Chondrocyte (in vitro differentiated cells): ENCODE measurements around the gene HES7. TPM values are rescaled to one million over a fixed set of nuclear protein-coding genes. Genes with fewer than 3 reads are reported as not detected.
"Not testable (repeated sequence)": the region's sequence is repeated elsewhere in the genome, so short reads cannot be mapped to it uniquely, and the experiment has no call there.

ENCODE experiments used
- DNase-seq: peaks from one replicate; pipeline ENCODE4 v3.0.0; 2021; ENCODE audit warnings: mixed read lengths, low spot score
- H3K27ac Mint-ChIP-seq: one replicate; pipeline ENCODE4 v1.8.0; 2021; ENCODE audit warnings: mild to moderate bottlenecking, moderate library complexity, mixed read lengths; ENCODE audit not compliant: unreplicated experiment
- H3K27me3 Mint-ChIP-seq: 2 replicates; pipeline ENCODE4 v1.8.0; 2021; ENCODE audit warnings: low read depth, mixed read lengths
- H3K36me3 Mint-ChIP-seq: 2 replicates; pipeline ENCODE4 v1.8.0; 2021; ENCODE audit warnings: low read depth, mixed read lengths
- H3K4me1 Mint-ChIP-seq: 2 replicates; pipeline ENCODE4 v1.8.0; 2021; ENCODE audit warnings: low read depth, mild to moderate bottlenecking, mixed read lengths
- H3K4me3 Mint-ChIP-seq: one replicate; pipeline ENCODE4 v1.8.0; 2021; ENCODE audit warnings: mild to moderate bottlenecking, moderate library complexity, mixed read lengths; ENCODE audit not compliant: unreplicated experiment
- H3K9me3 Mint-ChIP-seq: 2 replicates; pipeline ENCODE4 v1.8.0; 2021; ENCODE audit warnings: low read depth, mixed read lengths
- CTCF ChIP-seq: fragments of 200-600 bp; sonication (generic); IDR thresholded peaks from 2 replicates; pipeline ENCODE4 v1.5.0; 2021; ENCODE audit warnings: antibody characterized with exemption, mild to moderate bottlenecking, moderate library complexity
- total RNA-seq: library from RNA; stranded (reverse); gene quantifications from 3 replicates; pipeline ENCODE4 v1.2.1, GENCODE V29; 2021

The HES7 gene
- total RNA-seq, 1 donor from 2014 or later = 1.5 TPM

GRCh38 chr17:8080799-8081219 is 43.1 kb downstream of the HES7 start:
- H3K27ac Mint-ChIP-seq = no peak overlapping the region
- H3K4me3 Mint-ChIP-seq = no peak overlapping the region
- H3K27me3 Mint-ChIP-seq = peaks cover 38% of the 10 kb centered on the region
- H3K9me3 Mint-ChIP-seq = no peaks in the 10 kb centered on the region
- DNase-seq = no peak
- H3K4me1 Mint-ChIP-seq = peaks cover 7% of the 10 kb centered on the region
- no peak for TF ChIP-seq CTCF
- H3K36me3 Mint-ChIP-seq = no peaks in the 10 kb centered on the region

- Mint-ChIP-seq H3K36me3 (no peaks in the 10 kb centered on the region), H3K9me3 (no peaks in the 10 kb centered on the region), H3K27me3 (peaks cover 35% of the 10 kb centered on the region), H3K4me3 (peak overlapping the region; percentile 75), H3K4me1 (peaks cover 7% of the 10 kb centered on the region), H3K27ac (no peak overlapping the region)
- peak; percentile 66 for TF ChIP-seq CTCF
- no peak for DNase-seq
Observed at GRCh38 chr17:8080208-8080798, 43.6 kb downstream of the HES7 start.

GRCh38 chr17:8079291-8080207 is 44.4 kb downstream of the HES7 start:
- no peak for DNase-seq
- no peaks in the 10 kb centered on the region for H3K36me3 Mint-ChIP-seq
- peak overlapping the region; percentile 75 for H3K4me3 Mint-ChIP-seq
- no peak overlapping the region for H3K27ac Mint-ChIP-seq
- peaks cover 8% of the 10 kb centered on the region for H3K4me1 Mint-ChIP-seq
- no peaks in the 10 kb centered on the region for H3K9me3 Mint-ChIP-seq
- H3K27me3 Mint-ChIP-seq = peaks cover 36% of the 10 kb centered on the region
- peak; percentile 93 for TF ChIP-seq CTCF

- H3K27me3 Mint-ChIP-seq = peaks cover 44% of the 10 kb centered on the region
- not testable (repeated sequence) for H3K4me3 Mint-ChIP-seq, H3K27ac Mint-ChIP-seq
Observed at GRCh38 chr17:8077939-8078338, 46.0 kb downstream of the HES7 start.

GRCh38 chr17:8076502-8077266 is 47.2 kb downstream of the HES7 start:
- Mint-ChIP-seq H3K27me3 (peaks cover 50% of the 10 kb centered on the region), H3K27ac (no peak overlapping the region), H3K4me3 (no peak overlapping the region), H3K4me1 (peaks cover 29% of the 10 kb centered on the region), H3K36me3 (peaks cover 3% of the 10 kb centered on the region), H3K9me3 (no peaks in the 10 kb centered on the region)
- TF ChIP-seq CTCF = no peak
- DNase-seq = peak; percentile 48

More at GRCh38 chr17:8077939-8078338, 46.0 kb downstream of the HES7 start:
- H3K4me1 Mint-ChIP-seq = peaks cover 23% of the 10 kb centered on the region
- H3K9me3 Mint-ChIP-seq, DNase-seq, H3K36me3 Mint-ChIP-seq: not testable (repeated sequence)
